Activated CD4-positive, alpha-beta memory T cell treated with anti-CD3 and anti-CD28 coated beads, Interleukin-2, amount 10 ng/mL, durations not matched to agents 7 days and 5 days (primary cell): ENCODE data around the gene CLCA1. TPM values are rescaled to one million over a fixed set of nuclear protein-coding genes. Genes with fewer than 3 reads are reported as not detected.

Source experiments
- CTCF ChIA-PET: fragments of 350-600 bp; sonication (Branson Sonifier 250); formaldehyde crosslinking; loops from one replicate; lab custom pipeline; 2021; ENCODE audit warnings: antibody characterized with exemption, inconsistent platforms; lab: Charles Lee
- POLR2A ChIA-PET: fragments of 350-600 bp; sonication (Branson Sonifier 250); formaldehyde crosslinking; loops from one replicate; lab custom pipeline; 2021; ENCODE audit warnings: antibody characterized with exemption; lab: Charles Lee
- DNase-seq: peaks from one replicate; pipeline ENCODE4 v3.0.0-alpha.2; 2020
- H3K27ac Mint-ChIP-seq: one replicate; pipeline ENCODE4 v1.8.0; 2021; ENCODE audit warnings: mild to moderate bottlenecking, mixed read lengths
- H3K27me3 Mint-ChIP-seq: one replicate; pipeline ENCODE4 v1.8.0; 2021; ENCODE audit warnings: mixed read lengths
- H3K36me3 Mint-ChIP-seq: one replicate; pipeline ENCODE4 v1.8.0; 2021; ENCODE audit warnings: low read depth, mixed read lengths
- H3K4me1 Mint-ChIP-seq: one replicate; pipeline ENCODE4 v1.8.0; 2021; ENCODE audit warnings: mixed read lengths
- H3K4me3 Mint-ChIP-seq: one replicate; pipeline ENCODE4 v1.8.0; 2021; ENCODE audit warnings: mild to moderate bottlenecking, mixed read lengths
- H3K9me3 Mint-ChIP-seq: one replicate; pipeline ENCODE4 v1.8.0; 2021; ENCODE audit warnings: mixed read lengths
- total RNA-seq, 2 experiments: library from RNA; stranded (reverse); gene quantifications; one replicate each; pipeline ENCODE4 v1.2.3, GENCODE V29; 2021

The CLCA1 gene
- total RNA-seq, 2 experiments from 2014 or later, result not detected

GRCh38 chr1:86441997-86442396, 26.7 kb upstream of the CLCA1 start:
- H3K4me3 Mint-ChIP-seq, result no peak overlapping the region
- H3K27me3 Mint-ChIP-seq, result peaks cover 22% of the 10 kb centered on the region
- DNase-seq, result no peak
- H3K36me3 Mint-ChIP-seq, result no peaks in the 10 kb centered on the region
- H3K27ac Mint-ChIP-seq, result no peak overlapping the region
- ChIA-PET POLR2A (no interaction called here), CTCF (interaction anchor here (0.8 kb wide), 1 partner anchor 57 kb away, joined by 3 read pairs; no protein-coding TSS in a partner anchor)
- H3K9me3 Mint-ChIP-seq, result no peaks in the 10 kb centered on the region
- peaks cover 7% of the 10 kb centered on the region for H3K4me1 Mint-ChIP-seq

- no peaks in the 10 kb centered on the region for H3K36me3 Mint-ChIP-seq
- ChIA-PET POLR2A (no interaction called here), CTCF (no interaction called here)
- no peaks in the 10 kb centered on the region for H3K27me3 Mint-ChIP-seq
- peaks cover 7% of the 10 kb centered on the region for H3K4me1 Mint-ChIP-seq
- DNase-seq, result no peak
- no peak overlapping the region for H3K27ac Mint-ChIP-seq
- no peaks in the 10 kb centered on the region for H3K9me3 Mint-ChIP-seq
- no peak overlapping the region for H3K4me3 Mint-ChIP-seq
Measured at GRCh38 chr1:86445919-86446318, 22.8 kb upstream of the CLCA1 start.

DNA sequence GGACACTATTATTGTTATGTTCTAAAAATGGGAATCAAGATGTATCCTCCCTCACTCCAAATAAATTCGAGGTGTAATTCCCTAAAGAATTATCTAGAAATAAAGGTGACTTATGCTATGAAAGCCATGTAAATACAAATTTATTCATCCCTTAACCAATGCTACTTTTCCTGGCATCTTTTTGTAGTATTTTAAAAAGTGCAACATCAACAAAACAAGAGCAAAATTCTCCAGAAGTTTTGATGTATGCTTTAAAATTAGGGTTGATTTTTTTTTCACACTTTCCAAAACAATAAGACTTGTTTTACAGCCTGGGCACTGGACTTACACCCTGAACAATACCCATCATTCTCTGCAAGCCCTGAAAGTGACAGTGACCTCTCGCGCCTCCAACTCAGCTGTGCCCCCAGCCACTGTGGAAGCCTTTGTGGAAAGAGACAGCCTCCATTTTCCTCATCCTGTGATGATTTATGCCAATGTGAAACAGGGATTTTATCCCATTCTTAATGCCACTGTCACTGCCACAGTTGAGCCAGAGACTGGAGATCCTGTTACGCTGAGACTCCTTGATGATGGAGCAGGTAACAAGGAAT, 21.4 kb upstream of the CLCA1 start:
- no peaks in the 10 kb centered on the region for H3K9me3 Mint-ChIP-seq
- no peaks in the 10 kb centered on the region for H3K4me1 Mint-ChIP-seq
- no peaks in the 10 kb centered on the region for H3K36me3 Mint-ChIP-seq
- CTCF ChIA-PET, result no interaction called here
- POLR2A ChIA-PET, result interaction anchor here (0.6 kb wide), 1 partner anchor 749 kb away, joined by 3 read pairs; no protein-coding TSS in a partner anchor
- H3K27me3 Mint-ChIP-seq, result no peaks in the 10 kb centered on the region
- no peak for DNase-seq
- H3K4me3 Mint-ChIP-seq, result no peak overlapping the region
- H3K27ac Mint-ChIP-seq, result no peak overlapping the region

DNA sequence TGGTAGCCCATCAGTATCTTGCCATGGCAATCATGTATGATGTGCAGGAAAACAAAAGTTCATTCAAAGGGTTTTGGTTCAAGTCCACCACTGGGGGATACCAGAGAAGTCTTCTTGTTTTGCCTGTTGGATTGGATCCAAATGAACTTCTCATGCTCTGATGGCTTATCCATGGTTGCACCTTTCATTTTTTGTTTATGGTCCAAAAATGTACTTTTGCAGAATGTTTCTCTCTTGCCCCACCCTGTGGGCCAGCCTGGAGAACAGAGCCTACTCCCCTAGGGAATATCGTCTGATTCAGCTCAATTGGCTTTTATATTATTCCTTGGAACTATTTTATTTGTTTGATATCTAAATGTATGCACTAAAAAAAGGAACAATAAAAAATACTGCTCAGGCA, 20.1 kb upstream of the CLCA1 start:
- no peaks in the 10 kb centered on the region for H3K36me3 Mint-ChIP-seq
- H3K4me3 Mint-ChIP-seq, result no peak overlapping the region
- POLR2A ChIA-PET, result no interaction called here
- no peak for DNase-seq
- no peak overlapping the region for H3K27ac Mint-ChIP-seq
- H3K4me1 Mint-ChIP-seq, result no peaks in the 10 kb centered on the region
- H3K27me3 Mint-ChIP-seq, result no peaks in the 10 kb centered on the region
- H3K9me3 Mint-ChIP-seq, result no peaks in the 10 kb centered on the region
- CTCF ChIA-PET, result interaction anchor here (1.0 kb wide), 1 partner anchor 26 kb away, joined by 3 read pairs; no protein-coding TSS in a partner anchor

DNA sequence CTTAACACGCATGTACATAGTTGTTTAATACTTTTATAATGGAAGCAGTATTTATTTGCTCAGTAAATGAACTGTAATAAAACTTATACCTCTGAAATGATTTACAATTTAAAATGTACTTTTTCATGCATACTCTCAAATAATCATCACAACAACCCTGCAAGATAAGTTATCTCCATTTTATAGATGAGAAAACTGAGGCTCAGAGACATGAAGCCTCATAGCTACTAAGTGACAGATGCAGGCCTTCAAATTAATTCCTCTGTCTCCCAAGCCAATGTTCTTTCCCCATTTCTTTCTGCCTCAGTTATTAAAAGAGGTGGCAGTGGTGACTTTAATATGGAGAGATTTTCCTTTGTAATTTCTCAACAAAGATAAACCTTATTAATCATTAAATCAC, 19.6 kb upstream of the CLCA1 start:
- ChIA-PET POLR2A (no interaction called here), CTCF (interaction anchor here (1.0 kb wide), 1 partner anchor 25 kb away, joined by 3 read pairs; no protein-coding TSS in a partner anchor)
- H3K27me3 Mint-ChIP-seq, result no peaks in the 10 kb centered on the region
- DNase-seq, result no peak
- H3K4me3 Mint-ChIP-seq, result no peak overlapping the region
- H3K9me3 Mint-ChIP-seq, result no peaks in the 10 kb centered on the region
- H3K4me1 Mint-ChIP-seq, result no peaks in the 10 kb centered on the region
- no peak overlapping the region for H3K27ac Mint-ChIP-seq
- H3K36me3 Mint-ChIP-seq, result no peaks in the 10 kb centered on the region

GRCh38 chr1:86450847-86451246, 17.9 kb upstream of the CLCA1 start:
- Mint-ChIP-seq H3K4me3 (no peak overlapping the region), H3K27me3 (no peaks in the 10 kb centered on the region), H3K4me1 (no peaks in the 10 kb centered on the region), H3K9me3 (no peaks in the 10 kb centered on the region), H3K36me3 (no peaks in the 10 kb centered on the region), H3K27ac (no peak overlapping the region)
- CTCF ChIA-PET, result interaction anchor here (1.3 kb wide), 1 partner anchor 50 kb away, joined by 4 read pairs; no protein-coding TSS in a partner anchor
- POLR2A ChIA-PET, result no interaction called here
- no peak for DNase-seq

DNA sequence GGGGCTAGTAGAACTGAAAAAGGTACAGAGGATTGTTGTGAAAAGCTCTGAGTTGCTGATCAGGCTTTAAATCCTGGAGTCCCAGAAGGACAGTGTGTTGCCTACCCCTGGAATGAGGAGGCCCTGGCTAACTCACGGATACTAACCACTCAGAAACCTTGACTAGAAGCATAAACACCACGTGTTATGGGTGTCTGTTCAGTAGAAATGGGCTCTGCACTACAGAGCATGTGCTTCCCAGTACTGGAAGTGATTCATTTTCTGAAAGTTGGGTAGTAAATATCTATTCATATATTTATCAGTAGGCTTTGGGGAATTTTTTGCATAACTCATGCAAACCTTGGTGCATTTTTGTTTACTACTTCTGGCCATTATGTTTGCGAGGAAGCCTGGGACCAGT, 15.1 kb upstream of the CLCA1 start:
- Mint-ChIP-seq H3K27me3 (peaks cover 11% of the 10 kb centered on the region), H3K4me3 (no peak overlapping the region), H3K36me3 (no peaks in the 10 kb centered on the region), H3K4me1 (no peaks in the 10 kb centered on the region), H3K27ac (no peak overlapping the region), H3K9me3 (no peaks in the 10 kb centered on the region)
- no peak for DNase-seq
- ChIA-PET CTCF (no interaction called here), POLR2A (no interaction called here)

GRCh38 chr1:86455073-86455472, 13.7 kb upstream of the CLCA1 start:
- Mint-ChIP-seq H3K27me3 (peaks cover 13% of the 10 kb centered on the region), H3K9me3 (no peaks in the 10 kb centered on the region), H3K4me3 (no peak overlapping the region), H3K36me3 (no peaks in the 10 kb centered on the region), H3K4me1 (no peaks in the 10 kb centered on the region), H3K27ac (no peak overlapping the region)
- no peak for DNase-seq
- ChIA-PET POLR2A (no interaction called here), CTCF (interaction anchor here (2.3 kb wide), 1 partner anchor 18 kb away, joined by 7 read pairs; no protein-coding TSS in a partner anchor)

DNA sequence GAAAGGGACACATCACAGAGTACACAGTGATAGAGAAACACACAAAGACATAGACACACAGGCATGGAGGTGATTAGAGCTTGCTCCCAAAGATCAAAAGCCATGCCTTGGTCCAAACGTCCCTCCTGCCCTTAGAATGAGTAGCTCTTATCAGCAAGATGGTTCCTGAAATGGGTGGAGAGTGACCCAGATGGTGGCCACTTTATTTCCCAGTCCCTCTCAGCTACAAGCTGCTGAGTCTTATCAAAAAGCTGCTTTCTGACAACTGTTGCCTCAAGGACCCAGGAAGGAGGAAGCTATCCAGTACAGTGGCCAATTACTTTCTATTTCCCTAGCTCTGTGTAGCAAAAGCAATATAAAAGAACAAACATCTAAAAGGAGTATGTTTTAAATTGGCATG, 7.7 kb upstream of the CLCA1 start:
- Mint-ChIP-seq H3K27me3 (peaks cover 15% of the 10 kb centered on the region), H3K27ac (no peak overlapping the region), H3K36me3 (no peaks in the 10 kb centered on the region), H3K9me3 (no peaks in the 10 kb centered on the region), H3K4me3 (no peak overlapping the region), H3K4me1 (no peaks in the 10 kb centered on the region)
- CTCF ChIA-PET, result interaction anchor here (2.9 kb wide), 1 partner anchor 13 kb away, joined by 12 read pairs; no protein-coding TSS in a partner anchor
- no peak for DNase-seq
- POLR2A ChIA-PET, result no interaction called here

- H3K4me3 Mint-ChIP-seq, result no peak overlapping the region
- H3K9me3 Mint-ChIP-seq, result no peaks in the 10 kb centered on the region
- CTCF ChIA-PET, result interaction anchor here (2.9 kb wide), 1 partner anchor 12 kb away, joined by 12 read pairs; no protein-coding TSS in a partner anchor
- POLR2A ChIA-PET, result no interaction called here
- no peaks in the 10 kb centered on the region for H3K4me1 Mint-ChIP-seq
- DNase-seq, result no peak
- H3K27ac Mint-ChIP-seq, result no peak overlapping the region
- H3K36me3 Mint-ChIP-seq, result no peaks in the 10 kb centered on the region
- H3K27me3 Mint-ChIP-seq, result peaks cover 15% of the 10 kb centered on the region
Measured at GRCh38 chr1:86461482-86461881, 7.2 kb upstream of the CLCA1 start.

DNA sequence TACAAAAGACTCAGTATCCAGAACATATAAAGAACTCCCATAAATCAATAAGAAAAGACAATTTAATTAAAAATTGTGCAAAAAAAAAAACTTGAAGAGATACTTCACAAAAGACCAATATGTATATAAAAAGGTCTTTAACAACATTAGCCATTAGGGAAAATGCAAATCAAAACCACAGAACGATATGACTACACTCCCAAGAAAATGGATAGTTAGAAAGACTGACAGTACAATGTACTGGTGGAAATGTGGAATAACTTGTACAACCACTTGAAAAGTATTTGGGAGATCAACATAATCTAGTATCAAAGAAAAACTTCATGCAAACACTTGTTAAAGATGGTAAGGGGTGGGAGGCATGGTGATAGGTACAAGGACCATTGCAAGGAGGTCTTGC, 3.9 kb upstream of the CLCA1 start:
- Mint-ChIP-seq H3K9me3 (no peaks in the 10 kb centered on the region), H3K27ac (no peak overlapping the region), H3K4me1 (no peaks in the 10 kb centered on the region), H3K27me3 (peaks cover 4% of the 10 kb centered on the region), H3K36me3 (no peaks in the 10 kb centered on the region), H3K4me3 (no peak overlapping the region)
- DNase-seq, result no peak
- CTCF ChIA-PET, result no interaction called here
- POLR2A ChIA-PET, result no interaction called here

GRCh38 chr1:86466109-86466844, 2.5 kb upstream of the CLCA1 start:
- Mint-ChIP-seq H3K27me3 (peaks cover 8% of the 10 kb centered on the region), H3K36me3 (no peaks in the 10 kb centered on the region), H3K27ac (no peak overlapping the region), H3K4me3 (no peak overlapping the region), H3K4me1 (no peaks in the 10 kb centered on the region), H3K9me3 (no peaks in the 10 kb centered on the region)
- ChIA-PET POLR2A (no interaction called here), CTCF (interaction anchor here (0.6 kb wide), 1 partner anchor 14 kb away, joined by 3 read pairs; no protein-coding TSS in a partner anchor)
- DNase-seq, result no peak

DNA sequence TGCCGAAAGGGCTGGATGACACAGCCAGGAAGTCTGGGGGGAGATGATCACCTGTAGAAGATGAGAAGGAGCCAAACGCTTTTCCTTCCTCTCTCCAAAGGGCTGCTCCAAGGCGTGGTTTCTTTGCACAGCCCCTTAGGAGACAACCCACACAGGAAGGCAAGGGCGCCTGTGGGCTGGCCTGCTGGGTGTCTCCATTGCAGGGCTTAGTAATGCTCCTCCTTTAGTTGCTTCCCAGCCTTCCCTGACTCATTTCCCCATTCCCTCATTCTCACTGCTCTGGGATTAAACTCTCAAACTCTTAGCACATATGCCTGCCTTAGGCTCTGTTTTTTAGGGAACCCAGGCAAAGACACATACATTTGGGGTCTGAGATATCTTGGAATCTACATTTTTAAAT, 1.7 kb upstream of the CLCA1 start:
- peaks cover 9% of the 10 kb centered on the region for H3K27me3 Mint-ChIP-seq
- no peak overlapping the region for H3K4me3 Mint-ChIP-seq
- ChIA-PET POLR2A (no interaction called here), CTCF (no interaction called here)
- H3K4me1 Mint-ChIP-seq, result no peaks in the 10 kb centered on the region
- no peaks in the 10 kb centered on the region for H3K36me3 Mint-ChIP-seq
- no peaks in the 10 kb centered on the region for H3K9me3 Mint-ChIP-seq
- DNase-seq, result no peak
- no peak overlapping the region for H3K27ac Mint-ChIP-seq
